Fibroblast of skin of left quadriceps (primary cell): ENCODE data around the gene HAND2.

Source experiments
- DNase-seq, 2 experiments: peaks; one replicate each; pipeline ENCODE4 v3.0.0-alpha.2; 2013; ENCODE audit warnings: low read depth in 2 of 2

HAND2 gene

DNA sequence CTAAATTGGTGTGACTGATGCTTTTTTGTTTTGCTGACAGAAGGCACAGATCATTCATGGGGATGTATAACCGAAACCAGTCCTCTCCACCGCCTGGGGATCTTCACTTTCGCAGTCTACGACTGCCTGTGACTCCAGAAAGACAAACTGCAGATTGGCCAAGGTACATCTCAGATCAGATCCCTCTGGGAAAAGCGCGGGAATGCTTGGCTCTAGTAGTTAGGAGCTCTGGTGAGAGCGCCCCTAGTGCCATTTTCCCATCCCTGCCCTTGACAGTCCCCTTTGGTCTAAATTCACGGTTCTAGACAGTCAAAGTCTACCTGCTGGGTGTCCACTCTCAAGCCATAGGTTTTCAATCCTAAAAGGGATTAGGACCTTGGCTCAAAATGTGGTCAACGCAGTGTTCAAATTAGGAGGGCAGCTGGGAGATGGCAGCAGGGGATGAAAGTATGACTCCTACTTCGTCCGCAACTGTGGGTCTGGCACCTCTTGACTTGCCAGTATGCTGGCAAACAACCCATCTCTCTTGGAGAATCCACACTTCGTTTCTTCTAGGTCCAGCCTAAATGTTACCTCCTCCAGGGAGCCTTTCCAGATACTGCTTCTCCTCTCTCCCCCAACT, 6.9 kb upstream of the HAND2 start:
- no peak for DNase-seq

DNA sequence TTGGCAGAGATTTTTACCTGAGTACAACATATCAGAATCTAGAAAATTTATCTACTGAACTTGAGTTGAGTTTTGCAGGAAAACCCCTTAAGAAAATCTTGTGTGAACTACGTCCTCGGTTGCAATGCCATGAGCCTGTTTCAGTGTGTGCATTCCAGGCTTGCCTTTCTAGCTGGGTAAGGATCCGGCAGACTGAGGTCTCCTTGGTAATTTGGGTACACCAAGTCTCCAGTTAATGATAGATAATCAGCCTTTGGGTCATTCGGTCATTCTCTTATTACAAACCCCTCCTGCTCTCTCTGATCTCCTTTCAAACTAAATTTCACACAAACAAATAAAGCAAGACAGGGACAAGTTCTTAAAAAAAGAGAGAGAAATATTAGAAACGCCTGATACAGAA, 5.9 kb upstream of the HAND2 start:
- DNase-seq, result no peak

DNA sequence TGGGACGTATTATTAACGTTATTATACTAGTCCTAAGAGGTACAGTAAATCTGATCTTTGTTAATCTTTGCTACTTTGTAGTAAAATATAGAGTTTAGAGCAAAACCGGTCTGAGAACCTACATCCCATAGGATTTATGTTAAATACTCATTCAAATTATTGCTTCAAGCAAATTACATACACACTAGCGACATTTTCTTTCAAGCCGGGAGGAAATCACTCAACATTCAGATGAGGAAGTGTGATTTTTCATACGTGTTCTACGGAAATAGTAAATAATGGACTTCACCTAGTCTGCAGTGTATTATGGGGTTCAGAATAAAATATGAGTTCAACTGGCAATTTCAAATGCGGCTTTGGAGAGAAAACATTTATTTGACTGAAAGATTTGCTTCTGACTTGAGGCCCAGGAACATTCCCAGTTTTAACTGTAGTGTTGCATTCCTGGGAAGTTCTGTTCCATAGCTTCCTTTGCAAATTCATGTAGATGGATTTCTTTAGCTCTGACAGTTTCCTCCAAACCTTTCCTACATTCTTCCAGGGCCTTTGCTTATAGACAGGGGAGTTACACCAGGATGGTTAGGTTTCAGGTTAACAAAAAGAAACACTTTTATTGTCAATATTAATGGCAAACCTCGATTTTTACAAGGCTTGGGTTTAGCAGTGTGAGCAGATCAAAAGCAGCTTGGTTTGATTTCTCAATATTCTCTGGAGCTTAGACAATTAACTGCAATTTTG, 5.3 kb upstream of the HAND2 start:
- no peak for DNase-seq

GRCh38 chr4:173534434-173534833, 4.4 kb upstream of the HAND2 start:
- DNase-seq, result no peak

- no peak for DNase-seq
Observed at GRCh38 chr4:173532725-173533511, 2.9 kb upstream of the HAND2 start.

DNA sequence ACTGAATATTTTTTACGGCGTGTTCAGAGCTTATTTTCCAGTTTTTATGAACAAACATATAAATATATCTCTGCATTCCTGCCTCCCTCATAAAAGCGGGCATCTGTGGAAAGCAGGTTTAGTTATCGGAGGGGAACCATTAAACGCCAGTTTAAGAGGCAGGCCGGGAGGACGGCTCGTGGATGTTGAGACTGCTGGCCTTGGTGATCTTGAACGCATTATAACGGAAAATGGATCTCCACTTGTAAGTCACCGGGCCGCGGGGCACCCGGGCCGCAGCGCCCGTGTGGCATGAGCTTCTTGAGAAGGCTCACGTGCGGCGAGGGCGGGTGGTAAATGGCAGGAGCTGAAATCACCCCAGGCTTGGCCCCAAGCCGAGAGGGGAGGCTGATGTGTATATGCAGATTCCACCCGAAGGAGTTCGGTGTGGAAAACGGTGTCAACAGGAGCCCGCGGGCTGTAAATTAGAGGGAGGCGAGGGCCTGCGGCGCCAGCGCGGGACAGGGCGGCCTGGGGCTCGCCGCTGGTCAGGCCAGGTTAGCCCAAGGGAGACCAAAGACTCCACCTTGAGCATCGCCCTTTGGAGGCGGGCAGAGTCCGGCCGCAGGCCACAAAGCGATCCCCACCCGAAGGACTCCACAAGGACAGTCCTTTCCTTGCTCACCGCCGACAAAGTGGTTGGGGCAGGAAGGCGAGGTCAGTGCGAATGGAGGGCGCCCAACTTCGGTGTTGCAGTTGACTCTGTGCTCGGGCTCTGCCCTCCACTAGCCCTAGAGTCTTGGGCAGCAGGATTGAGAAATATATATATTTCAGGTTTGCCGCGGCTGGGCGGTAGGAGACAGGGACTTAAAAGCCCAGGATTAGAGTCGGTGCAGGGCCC, 1.3 kb upstream of the HAND2 start:
- no peak for DNase-seq

- DNase-seq, result no peak
Observed at GRCh38 chr4:173530326-173531085, 477 bp upstream of the HAND2 start.

DNA sequence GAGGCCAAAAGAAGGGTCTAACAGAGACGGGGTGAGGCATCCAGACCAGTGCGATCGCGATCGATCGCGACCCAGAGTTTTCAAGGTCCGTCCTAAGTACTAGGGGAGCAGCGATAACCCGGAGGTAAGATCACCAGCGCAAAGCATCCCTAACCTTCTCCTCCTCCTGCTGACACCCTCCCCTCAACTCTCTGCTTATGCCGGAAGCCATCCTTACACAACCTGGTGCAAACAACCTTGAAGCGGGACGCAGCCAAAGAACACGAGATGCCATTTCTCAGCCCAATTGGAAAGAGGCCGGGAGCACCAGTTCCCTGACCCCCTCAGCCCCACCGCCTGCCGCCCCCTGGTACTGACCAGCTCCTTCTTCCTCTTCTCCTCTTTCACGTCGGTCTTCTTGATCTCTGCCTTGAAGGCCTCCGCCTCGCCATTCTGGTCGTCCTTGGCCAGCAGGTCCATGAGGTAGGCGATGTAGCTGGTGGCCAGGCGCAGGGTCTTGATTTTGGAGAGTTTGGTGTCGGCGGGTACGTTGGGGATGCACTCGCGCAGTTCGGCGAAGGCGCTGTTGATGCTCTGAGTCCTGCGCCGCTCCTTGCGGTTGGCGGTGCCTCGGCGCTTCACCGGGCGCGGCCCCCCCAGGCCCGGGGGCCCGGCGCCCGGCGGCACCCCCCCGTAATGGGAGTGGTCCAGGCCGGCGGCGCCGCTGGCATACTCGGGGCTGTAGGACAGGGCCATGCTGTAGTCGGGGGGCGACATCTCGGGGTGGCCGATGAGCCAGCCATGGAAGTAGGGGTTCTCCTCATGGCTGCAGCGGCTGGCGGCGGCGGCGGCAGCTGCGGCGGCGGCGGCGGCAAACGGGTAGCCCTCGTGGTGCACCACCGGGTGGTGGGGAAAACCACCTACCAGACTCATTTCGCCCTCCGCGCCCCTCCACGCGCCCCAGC, 1.4 kb downstream of the HAND2 start:
- DNase-seq, result no peak

DNA sequence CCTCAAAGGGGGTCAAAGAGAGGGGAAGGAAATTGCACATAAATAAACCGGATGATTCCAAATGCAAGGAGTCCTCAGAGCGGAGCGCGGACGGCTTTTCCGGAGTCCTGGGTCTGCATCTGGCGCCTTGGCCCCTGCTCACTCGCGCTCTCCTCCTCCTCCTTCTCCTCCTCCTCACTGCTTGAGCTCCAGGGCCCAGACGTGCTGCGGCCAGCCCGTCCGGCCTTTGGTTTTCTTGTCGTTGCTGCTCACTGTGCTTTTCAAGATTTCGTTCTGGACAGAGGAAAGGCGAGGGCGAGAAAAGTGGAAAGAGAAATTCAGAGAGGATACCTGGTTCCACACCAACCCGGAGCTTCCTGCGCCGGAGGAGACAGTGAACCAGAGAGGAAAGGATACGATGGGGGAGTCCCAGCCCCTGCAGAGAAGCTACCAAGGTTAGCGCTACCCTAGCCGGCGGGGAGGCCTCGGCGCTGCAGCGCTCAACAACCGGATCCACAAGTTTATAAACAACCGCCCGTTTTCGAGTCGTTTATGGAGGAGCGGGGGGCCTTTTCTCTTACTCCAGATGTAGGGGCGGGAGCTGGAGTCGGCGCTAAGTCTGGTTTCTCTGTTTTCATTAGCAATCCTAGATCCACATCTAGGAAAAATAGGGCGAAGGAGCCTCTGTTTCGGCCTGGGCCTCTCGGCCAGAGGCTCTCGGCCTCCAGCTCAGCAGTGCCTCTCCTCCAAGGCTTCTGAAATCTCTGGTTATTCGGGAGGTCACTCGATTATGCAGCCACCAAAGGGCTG, 2.7 kb downstream of the HAND2 start:
- no peak for DNase-seq

DNA sequence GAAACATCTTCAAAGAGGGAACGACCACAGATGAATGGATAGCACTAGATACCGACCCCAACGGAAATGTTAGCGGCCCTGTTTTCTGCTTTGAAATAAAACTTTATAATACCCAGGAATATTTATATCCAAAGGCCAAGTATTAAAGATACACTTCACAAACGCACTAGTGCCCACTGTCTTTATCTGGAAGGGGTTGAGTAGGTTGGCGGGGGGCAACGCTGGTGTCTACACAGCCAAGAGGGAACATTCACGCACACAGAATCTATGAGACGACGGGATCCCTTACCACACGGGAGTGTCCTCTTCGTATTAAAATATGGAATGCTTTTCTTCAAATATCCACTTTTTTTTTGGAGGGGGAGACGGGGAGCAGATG, 3.3 kb downstream of the HAND2 start:
- DNase-seq, result no peak

- DNase-seq, result no peak
Observed at GRCh38 chr4:173526027-173526482, 4.0 kb downstream of the HAND2 start.

DNA sequence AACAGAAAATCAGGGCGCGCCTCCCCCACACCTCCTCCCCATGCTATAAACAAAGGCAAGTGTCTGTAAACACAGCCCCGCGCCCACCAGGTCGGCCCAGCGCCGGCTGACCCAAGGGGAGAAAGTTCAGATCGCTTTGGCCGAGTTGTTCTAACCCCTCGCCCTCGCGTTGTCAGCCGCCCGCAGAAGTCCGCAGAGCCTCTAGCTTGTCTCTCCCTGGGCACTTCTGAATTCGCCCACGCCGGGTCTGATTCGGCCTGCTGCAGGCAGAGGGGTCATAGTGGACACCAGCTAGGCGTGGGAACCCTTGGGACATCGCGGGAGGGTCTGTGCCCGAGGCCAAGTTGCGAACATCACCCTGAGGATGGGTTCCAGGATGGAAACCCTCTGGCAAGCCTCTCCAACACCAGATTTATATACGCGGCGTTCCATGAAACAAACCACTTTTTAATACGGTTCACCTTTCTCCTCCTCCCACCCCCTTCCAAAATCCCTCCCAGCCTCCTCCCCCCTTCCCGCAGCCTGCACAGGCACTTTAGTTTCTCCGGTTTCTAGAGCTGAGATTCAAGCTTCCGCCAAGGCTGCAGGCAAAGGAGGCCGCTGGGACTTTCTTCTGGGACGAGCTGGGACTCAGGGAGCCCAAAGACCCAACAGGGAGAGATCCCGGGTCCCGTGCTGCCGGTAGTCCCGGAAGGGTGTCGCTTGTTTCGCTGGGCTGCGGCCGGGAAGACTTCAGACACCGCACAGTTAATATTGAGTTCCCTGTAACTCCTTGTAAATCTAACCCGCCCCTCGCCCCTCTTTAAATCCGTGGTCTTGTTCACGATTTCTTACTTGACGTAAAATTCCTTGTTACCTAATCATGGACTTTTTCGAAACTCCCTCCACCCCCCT, 4.7 kb downstream of the HAND2 start:
- no peak for DNase-seq

GRCh38 chr4:173524218-173525117, 5.6 kb downstream of the HAND2 start:
- DNase-seq, result no peak

- no peak for DNase-seq
Observed at GRCh38 chr4:173522951-173523395, 7.1 kb downstream of the HAND2 start.

DNA sequence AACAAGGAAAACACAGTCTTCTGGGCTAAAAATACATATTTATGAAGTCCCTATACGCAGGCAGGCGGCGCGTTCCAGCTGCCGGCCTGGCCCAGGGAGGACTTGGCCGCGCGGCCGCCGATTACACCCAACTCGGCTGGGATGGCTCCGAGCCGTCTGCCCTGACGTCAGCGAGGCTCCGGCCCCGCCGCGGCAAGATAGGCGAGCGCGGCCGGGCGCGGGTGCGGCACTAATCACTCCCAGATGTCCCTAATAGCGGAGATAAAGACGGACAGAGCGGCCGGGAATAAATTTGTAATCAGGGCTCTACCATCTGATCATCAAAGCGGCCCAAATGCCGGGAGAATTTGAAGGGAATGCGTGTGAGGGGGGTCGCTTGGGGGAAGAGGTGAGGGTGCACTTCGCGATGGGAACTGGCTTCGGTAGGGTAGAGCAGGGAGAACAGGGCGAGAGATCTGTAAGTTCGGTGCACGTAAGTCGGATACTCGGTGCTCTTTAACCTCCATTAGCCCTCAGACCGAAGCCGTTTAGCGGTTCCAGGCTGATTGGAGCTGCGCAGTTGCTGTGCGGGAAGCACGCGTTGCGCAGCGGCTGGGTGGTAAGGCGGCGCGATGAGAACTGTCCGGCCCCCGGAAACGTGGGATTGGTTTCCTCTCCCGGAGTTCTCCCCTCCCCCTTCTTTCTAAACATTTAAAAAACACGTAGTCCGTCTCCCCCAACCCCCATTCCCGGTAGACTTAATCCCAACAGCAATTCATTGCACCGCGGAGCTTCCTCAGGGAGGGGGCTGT, 7.7 kb downstream of the HAND2 start:
- peak; percentile 81 to 85 for DNase-seq
